ENCODE measurements around the gene PLAAT4. TPM values are rescaled to one million over a fixed set of nuclear protein-coding genes. Genes with fewer than 3 reads are reported as not detected.
A peak's percentile ranks its signal among the peaks of the same experiment; 100 is the strongest.

Gene PLAAT4
- total and polyA plus RNA-seq, 2 of the 13 experiments (the other 11 are each of a cell fraction or from before 2014, with no cell fraction given): 0.71 to 1.00 TPM

DNA sequence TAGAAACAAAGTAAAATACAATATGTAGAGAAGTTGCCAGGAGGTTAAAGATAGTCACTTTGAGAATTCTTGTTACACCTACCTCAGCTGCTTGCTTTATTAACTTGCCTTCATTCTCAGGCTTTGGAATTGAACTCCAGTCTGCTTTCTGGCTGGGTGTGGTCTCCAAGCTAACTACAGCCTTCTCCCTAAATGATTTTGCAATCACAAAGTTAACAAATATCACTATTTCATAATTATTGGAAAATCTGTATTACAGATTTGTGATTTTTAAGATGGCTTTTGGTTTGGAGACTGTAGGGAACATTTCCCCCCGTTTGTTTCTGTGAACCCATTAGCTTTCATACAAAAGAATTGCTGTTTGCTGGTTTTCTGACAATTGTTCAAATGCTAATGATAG is 47.8 kb upstream of the PLAAT4 start:
- H3K9me3 ChIP-seq (ENCODE audit: low read length): peaks cover 15% of the 10 kb centered on the region; the same call in 1 of the 2 replicates
- no peak for FAIRE-seq
- no peaks in the 10 kb centered on the region for H3K36me3 ChIP-seq (replicated peaks in 1 of 2; ENCODE audit: control insufficient read depth in 1 of 2, insufficient read depth in 2 of 2, low read length in 2 of 2)
- H2AFZ ChIP-seq (ENCODE audit: low read length): no peak overlapping the region
- no peaks in the 10 kb centered on the region for H4K20me1 ChIP-seq (ENCODE audit: insufficient read depth, low read length)
- 0% methylated on average over 1 of the region's 1 CpG for WGBS (ENCODE audit: low lambda C conversion rate)
- no peaks in the 10 kb centered on the region for H3K79me2 ChIP-seq (ENCODE audit: insufficient read depth, low read length)
- in situ Hi-C loops (cut with HindIII; ENCODE audit: extremely low pct_ligation_motif_present, low pct_unique_long_range_greater_than_20kb): loop anchor here (25.0 kb wide), 1 partner anchor 249 kb away; no protein-coding TSS in a partner anchor
- POLR2A ChIA-PET: no interaction called here
- peaks cover 17% of the 10 kb centered on the region for H3K4me1 ChIP-seq (ENCODE audit: insufficient read depth, low read length)
- intact Hi-C loops (cut with micrococcal nuclease; ENCODE audit: unreplicated experiment): no loop called here
- ATAC-seq: no peak
- no peak overlapping the region for H3K4me2 ChIP-seq (ENCODE audit: low read depth, low read length)
- no peak overlapping the region for H3K4me3 ChIP-seq (replicated peaks in 1 of 3; ENCODE audit: insufficient read depth in 1 of 3, low read depth in 2 of 3, low read length in 3 of 3)
- no peak overlapping the region for H3K27ac ChIP-seq (ENCODE audit: extremely low read length, insufficient read depth, low read length)
- peaks cover 0 to 21% of the 10 kb centered on the region in 2 experiments; a peak in 4 of 5 replicates for H3K27me3 ChIP-seq (ENCODE audit: control insufficient read depth in 1 of 2, insufficient read depth in 2 of 2, low read length in 2 of 2)
- no peak overlapping the region for H3K9ac ChIP-seq (ENCODE audit: insufficient read depth, low read depth, low read length)
- CTCF ChIA-PET (ENCODE audit: low intra/inter-chr PET ratio, low total read pairs): no interaction called here
- TF ChIP-seq ZBTB21 (CRISPR knock-in tag; IDR thresholded peaks at IDR 0.05): no peak
- TF ChIP-seq, protein P1, sequence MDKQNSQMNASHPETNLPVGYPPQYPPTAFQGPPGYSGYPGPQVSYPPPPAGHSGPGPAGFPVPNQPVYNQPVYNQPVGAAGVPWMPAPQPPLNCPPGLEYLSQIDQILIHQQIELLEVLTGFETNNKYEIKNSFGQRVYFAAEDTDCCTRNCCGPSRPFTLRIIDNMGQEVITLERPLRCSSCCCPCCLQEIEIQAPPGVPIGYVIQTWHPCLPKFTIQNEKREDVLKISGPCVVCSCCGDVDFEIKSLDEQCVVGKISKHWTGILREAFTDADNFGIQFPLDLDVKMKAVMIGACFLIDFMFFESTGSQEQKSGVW (CRISPR knock-in tag; IDR thresholded peaks at IDR 0.05; ENCODE audit: borderline replicate concordance): no peak
- TF ChIP-seq, protein P2, sequence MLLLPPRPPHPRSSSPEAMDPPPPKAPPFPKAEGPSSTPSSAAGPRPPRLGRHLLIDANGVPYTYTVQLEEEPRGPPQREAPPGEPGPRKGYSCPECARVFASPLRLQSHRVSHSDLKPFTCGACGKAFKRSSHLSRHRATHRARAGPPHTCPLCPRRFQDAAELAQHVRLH (CRISPR knock-in tag; IDR thresholded peaks at IDR 0.05; ENCODE audit: borderline replicate concordance, low read depth): no peak
- TF ChIP-seq CAMTA2 (CRISPR knock-in tag; IDR thresholded peaks at IDR 0.05; ENCODE audit: borderline replicate concordance): no peak
- TF ChIP-seq SOX5 (CRISPR knock-in tag; IDR thresholded peaks at IDR 0.05; ENCODE audit: borderline replicate concordance): no peak
- no peak for DNase-seq (ENCODE audit: low spot score)
- no TSS peak for BruUV-seq (replicated peaks)

DNA sequence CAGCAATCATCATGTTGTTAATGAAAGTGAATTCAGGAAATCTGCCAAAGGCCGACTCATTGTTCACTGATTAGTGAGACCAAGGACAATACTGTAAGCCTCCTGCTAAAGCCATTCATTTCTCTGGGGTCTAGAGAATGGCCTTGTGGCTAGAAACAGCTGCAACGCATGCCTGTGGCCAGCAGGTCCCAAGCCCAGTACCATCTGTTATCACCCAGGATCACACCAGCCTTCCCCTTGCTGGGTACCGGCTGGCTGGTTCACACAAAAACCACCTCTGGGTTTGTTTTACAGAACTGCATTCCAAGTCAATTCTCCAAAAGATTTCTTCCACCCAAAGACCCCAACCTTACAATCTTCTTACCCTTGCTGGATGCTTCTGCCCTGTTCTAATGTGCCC is 46.7 kb upstream of the PLAAT4 start:
- H3K27me3 ChIP-seq (ENCODE audit: control insufficient read depth in 1 of 2, insufficient read depth in 2 of 2, low read length in 2 of 2): peaks cover 0 to 24% of the 10 kb centered on the region in 2 experiments; a peak in 4 of 5 replicates
- H3K4me2 ChIP-seq (ENCODE audit: low read depth, low read length): no peak overlapping the region
- FAIRE-seq (no peak), ATAC-seq (peak; percentile 38; the same call in 1 of the 3 replicates), DNase-seq (ENCODE audit: low spot score) (no peak)
- ChIA-PET POLR2A (no interaction called here), CTCF (ENCODE audit: low intra/inter-chr PET ratio, low total read pairs) (no interaction called here)
- peaks cover 10% of the 10 kb centered on the region; the same call in 1 of the 2 replicates for H3K9me3 ChIP-seq (ENCODE audit: low read length)
- intact Hi-C loops (cut with micrococcal nuclease; ENCODE audit: unreplicated experiment): no loop called here
- H3K27ac ChIP-seq (ENCODE audit: extremely low read length, insufficient read depth, low read length): no peak overlapping the region
- H3K79me2 ChIP-seq (ENCODE audit: insufficient read depth, low read length): no peaks in the 10 kb centered on the region
- 40% methylated on average over 3 of the region's 3 CpGs for WGBS (ENCODE audit: low lambda C conversion rate)
- in situ Hi-C loops (cut with HindIII; ENCODE audit: extremely low pct_ligation_motif_present, low pct_unique_long_range_greater_than_20kb): loop anchor here (25.0 kb wide), 1 partner anchor 247 kb away; no protein-coding TSS in a partner anchor
- no peak overlapping the region for H3K4me3 ChIP-seq (replicated peaks in 1 of 3; ENCODE audit: insufficient read depth in 1 of 3, low read depth in 2 of 3, low read length in 3 of 3)
- TF ChIP-seq ZNF496 (CRISPR knock-in tag; IDR thresholded peaks at IDR 0.05; ENCODE audit: insufficient replicate concordance) (no peak), IRX3 (CRISPR knock-in tag; IDR thresholded peaks at IDR 0.05; ENCODE audit: borderline replicate concordance, low read depth) (no peak), KDM5A (IDR thresholded peaks at IDR 0.05; ENCODE audit: borderline replicate concordance, low read length) (no peak)
- no TSS peak for BruUV-seq (replicated peaks)
- H3K9ac ChIP-seq (ENCODE audit: insufficient read depth, low read depth, low read length): no peak overlapping the region
- no peaks in the 10 kb centered on the region for H4K20me1 ChIP-seq (ENCODE audit: insufficient read depth, low read length)
- H3K4me1 ChIP-seq (ENCODE audit: insufficient read depth, low read length): peaks cover 17% of the 10 kb centered on the region
- no peaks in the 10 kb centered on the region for H3K36me3 ChIP-seq (replicated peaks in 1 of 2; ENCODE audit: control insufficient read depth in 1 of 2, insufficient read depth in 2 of 2, low read length in 2 of 2)
- H2AFZ ChIP-seq (ENCODE audit: low read length): no peak overlapping the region
